HG03196 (cell line): ENCODE measurements around the gene GPAM.

Source experiments
- ATAC-seq: cut with Tn5 transposase; IDR thresholded peaks from one replicate; pipeline ENCODE4 v1.9.1; 2021; ENCODE audit not compliant: unreplicated experiment

The GPAM gene

DNA sequence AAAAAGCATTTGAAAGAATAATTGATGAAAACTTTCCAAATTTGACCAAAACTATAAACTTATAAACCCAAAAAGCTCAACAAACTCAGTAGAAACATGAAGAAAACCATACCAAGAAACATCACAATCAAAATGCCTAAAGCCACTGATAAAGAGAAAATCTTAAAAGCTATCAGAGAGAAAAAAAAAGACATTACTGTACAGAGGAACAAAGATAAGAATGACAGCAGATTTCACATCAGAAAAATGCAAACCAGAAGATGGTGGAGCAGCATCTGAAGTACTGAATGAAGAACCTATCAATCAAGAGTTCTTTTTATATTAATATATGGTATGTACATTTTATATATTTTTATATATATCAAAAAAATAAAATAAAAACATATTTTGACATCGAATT, 2.4 kb upstream of the GPAM start:
- no peak for ATAC-seq

DNA sequence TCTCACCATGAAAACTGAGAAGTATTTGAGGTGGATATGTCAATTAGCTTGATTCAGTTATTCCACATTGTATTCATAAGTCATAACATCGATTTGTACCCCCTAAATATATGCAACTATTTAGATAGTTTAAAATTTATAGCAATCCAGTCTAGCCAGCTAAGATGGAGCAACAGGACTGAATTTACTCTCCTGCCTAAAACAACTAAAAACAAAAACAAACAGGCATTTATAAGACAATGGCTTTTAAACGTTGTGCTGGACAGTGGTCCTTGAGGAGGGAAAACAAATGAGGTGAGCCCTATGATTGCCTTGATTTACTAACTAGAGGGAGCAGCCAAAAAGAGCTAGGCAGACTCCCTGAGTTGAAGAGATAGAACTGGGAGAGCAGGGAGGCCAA, 814 bp upstream of the GPAM start:
- ATAC-seq = no peak

DNA sequence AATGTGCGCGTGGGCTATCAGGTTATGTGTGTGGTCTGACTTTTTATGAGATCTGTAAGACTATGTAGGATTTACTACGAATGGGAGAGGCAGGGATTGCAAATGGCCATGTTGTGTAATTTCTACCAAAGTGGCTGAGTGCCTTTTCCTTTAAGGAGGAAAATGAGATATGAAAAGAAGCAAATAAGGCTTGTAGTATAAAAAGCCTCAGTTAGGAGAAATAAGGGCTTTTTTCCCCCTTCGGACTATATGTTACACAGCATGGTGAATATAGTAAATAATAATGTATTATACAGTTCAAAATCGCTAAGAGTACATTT, 447 bp upstream of the GPAM start:
- ATAC-seq = no peak

DNA sequence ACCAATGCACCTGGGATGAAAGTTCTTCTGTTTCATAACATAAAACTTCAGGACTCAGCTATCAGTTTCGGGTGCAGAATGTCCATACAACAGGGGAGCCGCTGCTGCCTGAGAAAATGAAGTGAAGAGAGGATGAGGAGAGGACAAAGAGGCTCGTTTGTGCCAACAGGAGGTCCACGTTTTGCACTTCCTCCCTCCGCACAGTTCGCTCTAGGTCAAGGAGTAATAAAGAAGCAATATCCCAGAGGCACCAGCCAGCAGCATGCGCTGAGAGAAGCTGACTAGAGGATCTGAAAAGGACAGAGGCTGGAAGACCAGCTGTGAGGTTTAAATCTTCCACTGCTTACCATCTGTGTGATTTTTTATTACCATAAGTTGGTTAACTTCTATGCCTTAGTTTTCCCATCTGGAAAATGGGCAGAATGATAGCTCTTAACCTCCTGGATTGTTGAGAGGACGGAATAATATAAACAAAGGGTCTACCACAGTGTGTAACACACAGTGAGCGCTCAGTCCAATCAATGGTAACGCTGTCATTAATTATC, 709 bp downstream of the GPAM start:
- ATAC-seq = no peak

DNA sequence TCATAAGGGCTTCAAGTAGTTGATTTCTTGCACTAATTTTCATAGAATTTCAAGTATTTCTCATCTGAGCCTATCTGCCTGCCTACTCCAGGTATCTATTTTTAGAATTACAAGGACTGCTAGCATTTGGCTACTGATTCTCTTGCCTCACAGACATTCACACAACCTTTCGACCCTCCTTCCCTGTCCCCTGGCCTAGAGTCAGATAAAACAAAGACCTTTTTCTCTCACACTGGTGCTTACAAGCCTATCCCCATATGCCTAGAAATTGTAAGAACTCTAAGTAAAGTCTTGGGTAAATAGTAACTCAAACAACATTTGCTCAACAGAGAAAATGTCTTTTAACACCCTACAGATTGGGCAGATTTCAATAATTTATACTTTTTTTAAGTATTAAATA, 6.3 kb downstream of the GPAM start:
- ATAC-seq = no peak

DNA sequence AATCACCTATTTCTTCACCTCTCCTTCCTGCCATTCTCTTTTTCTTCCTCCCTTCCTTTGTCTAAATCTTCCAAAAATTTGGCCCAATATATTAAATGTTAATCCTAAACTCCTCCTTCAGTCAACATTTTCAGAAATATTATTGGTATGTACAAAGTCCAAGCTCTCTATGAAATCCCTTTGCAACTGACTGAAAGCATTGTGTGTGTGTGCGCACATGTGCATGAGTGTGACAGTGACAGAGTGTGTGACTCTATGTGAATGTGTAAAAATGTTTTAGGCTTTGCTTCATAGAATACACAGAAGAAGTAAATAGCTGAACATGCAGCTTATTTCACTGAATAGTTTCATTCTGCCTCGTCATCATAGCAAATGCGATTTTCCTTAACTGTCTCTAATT, 7.0 kb downstream of the GPAM start:
- no peak for ATAC-seq

DNA sequence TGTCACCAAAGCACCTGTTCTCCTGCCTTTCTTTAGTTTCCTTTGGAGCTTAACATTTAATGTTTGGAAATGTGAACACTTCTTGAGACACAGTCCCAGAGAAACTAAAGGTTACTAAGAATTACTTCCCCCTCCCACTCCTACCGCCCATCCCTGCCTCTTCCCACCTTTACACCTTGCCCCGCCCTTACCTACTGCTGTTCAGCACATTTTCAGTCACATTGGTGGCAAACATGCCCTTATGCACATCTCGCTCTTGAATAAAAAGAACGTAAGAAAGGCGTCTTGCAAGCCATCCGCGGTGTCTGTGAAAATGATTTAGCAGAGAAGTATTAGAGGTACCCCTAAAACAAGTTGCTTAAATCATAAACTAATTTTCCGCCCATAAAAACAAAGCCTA, 8.2 kb downstream of the GPAM start:
- no peak for ATAC-seq

DNA sequence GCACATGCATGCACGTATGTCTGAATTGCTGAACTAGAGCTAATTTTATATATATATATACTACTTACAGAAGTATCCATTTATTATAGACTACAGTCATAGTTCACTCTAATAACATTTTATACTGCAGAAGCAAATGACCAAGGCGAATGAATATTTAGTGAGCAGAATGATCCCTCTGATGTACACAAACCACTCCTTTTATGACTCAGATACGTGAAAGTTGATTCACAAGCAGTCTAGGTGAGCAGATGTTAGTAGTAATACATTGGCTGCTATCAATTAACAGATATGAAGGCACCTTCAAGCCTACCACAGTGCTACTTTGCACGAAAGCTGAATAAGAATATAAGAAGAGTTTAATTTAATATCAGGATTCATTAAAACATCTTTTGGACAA, 10.4 kb downstream of the GPAM start:
- no peak for ATAC-seq

DNA sequence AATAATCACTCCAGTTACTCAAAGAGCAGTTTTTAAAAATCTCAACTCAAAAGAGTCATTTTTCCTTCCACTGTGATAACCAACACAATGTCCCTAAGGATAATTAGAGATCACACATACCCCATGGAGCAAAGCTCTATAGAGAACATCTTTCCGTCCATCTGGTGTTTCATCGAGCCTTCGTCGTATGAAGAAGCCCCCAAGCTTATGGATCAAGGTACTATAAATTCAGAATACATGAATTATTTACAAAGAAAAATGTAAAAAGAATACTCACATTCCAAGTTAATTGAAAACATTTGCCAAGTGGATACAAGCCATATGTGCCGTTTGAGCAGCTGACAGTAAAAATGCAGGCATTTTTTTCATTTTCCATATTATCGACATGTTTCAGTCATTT, 14.8 kb downstream of the GPAM start:
- ATAC-seq = no peak

DNA sequence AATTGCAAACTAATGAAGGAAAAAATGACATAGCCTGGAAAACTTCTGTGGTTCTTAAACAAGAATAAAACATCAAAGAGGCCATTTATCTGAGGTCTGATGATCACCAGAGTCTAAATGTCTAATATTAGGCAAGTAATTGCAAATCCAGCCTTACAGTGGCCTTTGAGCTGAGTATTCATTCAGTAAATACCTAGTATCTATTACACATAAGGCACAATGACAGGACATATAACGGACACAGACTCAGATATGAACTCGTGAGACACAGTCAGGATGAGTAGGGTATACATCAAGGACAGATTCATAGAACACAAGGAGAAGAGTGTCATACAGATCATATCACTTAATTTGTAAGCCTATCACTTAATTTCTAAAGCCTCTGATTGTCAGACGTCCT, 16.8 kb downstream of the GPAM start:
- ATAC-seq = no peak

DNA sequence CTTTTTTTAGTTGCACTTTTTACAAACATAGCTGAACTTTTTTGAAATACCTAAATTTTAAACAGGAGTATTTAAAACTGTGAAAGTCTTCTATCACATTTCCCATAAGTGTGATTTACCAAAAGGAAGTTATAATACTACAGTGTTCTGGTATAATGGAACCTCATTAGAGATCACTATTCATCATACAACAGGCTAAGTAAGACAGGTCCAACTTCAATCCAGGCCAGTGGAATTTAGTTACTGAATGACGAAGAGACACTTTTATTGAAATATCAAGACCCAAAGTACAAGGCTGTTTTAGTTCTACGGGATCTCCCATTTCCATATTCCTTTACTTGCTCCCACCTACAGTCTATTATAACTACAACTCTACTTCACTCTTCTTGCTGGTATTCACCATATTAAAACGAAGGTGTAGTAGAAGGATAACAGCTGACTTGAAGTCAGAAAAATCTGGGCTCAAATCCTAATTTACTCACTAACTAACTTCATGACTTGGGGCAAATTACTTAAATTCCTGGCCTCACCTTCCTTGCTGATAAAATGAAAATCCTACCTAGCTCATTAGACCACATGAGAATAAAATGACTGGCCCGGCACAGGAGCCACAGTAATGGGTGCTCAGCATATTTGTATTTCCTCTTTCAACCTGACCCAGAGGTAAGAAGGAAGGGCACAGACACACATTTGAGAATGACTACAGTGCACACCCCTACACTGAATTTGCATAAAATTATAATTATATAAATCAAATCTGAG, 21.6 kb downstream of the GPAM start:
- no peak for ATAC-seq

DNA sequence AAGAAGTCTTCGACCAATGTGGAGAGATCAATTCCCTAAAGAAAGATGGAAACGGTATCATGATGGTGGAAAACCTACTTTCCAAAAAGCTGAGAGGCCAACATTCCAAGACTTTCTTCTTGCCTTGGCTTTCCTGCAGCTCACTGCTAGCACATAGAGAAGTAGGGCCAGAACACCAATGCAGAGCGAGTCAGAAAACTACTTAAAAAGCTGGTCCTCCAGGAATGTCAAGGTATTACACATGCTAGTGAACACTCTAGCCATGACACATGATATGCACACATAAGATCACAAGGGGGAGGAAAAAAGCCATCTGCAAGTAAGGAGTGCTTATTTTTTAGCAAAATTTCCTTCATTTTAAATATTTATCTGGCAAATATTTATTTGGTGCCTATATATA, 22.7 kb downstream of the GPAM start:
- ATAC-seq = no peak

DNA sequence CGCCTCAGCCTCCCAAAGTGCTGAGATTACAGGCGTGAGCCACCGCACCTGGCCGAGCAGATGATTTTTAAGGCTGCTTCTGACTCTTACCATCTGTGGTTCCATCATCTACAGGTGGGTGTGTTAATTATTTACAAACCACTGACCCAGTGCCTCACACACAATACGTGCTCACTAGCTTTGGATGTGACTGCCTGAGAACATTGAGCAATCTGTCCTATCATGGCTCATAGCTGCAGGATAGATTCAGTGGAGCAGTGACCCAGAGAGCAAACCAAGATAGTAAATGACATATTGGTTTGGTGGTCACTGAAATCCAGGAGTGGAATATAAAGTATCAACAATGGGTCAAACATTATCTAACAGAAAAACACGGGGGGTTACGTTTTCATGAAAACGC, 24.1 kb downstream of the GPAM start:
- no peak for ATAC-seq

DNA sequence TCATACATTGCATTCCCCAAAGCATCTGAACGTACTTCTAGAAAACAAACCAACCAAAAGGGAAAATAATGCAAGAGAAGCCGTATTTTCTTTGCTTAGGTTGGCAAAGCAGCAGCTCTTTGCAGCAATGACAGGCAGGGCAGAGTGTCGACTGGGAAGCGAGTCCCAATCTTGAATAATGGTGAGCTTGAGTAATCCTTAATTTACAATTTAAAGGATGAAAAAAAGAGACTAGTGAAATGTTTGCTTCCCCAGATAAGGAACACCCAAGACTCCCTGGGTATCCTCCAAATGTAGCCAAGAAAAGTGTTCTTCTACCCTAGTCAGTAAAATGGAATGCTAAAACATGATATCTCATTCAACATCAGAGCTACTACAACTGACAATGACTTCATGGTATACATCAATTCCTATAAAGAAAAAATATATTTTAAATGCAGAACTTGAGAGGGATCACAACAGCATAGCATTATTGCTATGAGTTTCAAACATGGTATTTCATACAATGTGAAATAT, 32.0 kb downstream of the GPAM start:
- ATAC-seq = no peak

DNA sequence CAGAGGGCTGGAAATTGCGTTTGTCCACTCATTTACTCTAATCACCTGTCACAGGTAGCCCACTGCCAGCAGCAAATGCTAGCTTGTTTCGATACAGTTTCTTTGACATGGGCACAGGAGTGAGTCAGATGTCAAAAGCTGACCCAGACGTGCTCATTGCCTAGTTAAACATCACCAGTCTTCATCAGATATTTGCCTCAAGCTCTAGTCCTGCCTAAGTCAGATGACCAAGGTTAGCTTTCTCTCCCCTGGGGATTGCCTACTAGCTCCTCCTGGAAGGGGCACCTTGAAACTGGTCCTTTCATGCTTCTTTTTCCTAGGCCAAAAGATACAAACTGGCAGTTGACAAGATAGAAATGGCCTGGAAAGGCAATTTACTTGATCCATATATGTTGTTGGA, 35.2 kb downstream of the GPAM start:
- no peak for ATAC-seq

DNA sequence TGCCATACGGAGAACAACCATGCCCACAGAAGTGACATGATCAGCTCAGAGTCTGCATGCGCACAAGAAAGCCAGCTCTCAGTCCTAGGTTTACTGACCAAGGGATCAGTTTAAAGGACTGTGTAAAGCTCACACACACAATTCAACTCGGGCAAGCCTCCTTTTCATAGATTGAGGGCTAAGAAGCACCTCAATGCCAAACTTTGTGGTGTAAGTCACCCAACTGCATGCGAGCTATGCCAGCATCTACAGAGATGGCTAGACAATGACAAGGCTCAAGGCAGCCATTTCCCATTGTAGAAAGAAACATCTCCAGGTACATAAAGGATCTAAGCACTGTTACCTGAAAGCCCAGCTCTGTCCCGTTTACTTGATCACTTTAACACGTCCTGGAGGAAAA, 36.8 kb downstream of the GPAM start:
- no peak for ATAC-seq

DNA sequence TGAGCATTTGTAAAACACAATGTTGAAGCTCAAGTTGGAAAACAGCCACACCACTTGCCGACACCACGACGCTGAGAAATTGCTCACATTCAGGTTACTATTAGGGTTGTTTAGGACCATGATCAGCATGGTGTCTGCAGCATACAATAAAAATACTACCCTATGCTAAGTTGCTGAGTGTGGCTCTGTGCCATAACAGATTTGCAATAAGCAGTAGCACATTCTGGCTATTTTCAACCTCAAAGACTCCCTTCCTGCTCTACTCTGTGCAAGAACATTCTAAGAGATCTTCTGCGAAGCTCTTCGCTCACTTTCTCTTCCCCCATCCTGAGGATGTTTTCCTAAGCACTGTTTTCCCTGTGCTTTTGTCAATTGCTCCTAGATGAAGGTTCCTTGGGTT, 38.3 kb downstream of the GPAM start:
- ATAC-seq = no peak

DNA sequence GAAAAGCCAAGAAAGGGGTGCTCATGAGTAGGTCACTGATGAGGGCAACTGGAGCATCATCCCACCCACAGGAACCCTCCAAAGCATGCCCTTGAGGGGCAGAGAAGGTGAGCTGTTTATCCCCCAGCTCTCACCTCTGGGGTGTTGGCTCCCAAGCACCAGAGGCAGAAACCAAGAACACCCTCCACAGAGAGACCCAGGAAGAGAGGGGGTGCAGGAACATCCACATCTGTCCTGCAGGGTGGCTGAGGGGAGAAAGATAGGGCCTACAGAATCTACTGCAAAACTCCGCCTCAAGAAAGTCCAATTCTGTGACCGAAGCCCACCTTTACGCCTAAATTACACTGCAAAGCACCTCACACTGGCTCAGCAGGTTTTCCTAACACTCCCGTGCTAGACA, 40.1 kb downstream of the GPAM start:
- no peak for ATAC-seq

DNA sequence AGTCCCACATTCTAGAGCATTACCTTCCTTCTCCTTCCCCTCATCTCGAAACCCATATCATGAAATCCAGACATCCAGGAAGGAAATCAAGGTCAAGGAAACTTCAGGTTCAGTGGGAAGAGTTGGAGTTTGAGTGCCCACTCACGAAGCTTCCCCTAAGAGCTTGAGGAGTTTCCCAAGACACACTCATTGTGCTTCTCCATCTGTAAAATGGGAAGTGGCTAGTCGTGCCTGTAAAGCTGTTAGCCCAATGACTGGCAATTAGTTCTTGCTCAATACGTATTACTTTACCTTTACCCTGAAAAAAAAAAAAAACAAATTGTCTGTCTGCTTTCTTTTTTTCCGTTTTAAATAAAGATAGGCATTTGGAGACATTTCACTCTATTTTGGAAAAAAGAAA, 42.3 kb downstream of the GPAM start:
- no peak for ATAC-seq

DNA sequence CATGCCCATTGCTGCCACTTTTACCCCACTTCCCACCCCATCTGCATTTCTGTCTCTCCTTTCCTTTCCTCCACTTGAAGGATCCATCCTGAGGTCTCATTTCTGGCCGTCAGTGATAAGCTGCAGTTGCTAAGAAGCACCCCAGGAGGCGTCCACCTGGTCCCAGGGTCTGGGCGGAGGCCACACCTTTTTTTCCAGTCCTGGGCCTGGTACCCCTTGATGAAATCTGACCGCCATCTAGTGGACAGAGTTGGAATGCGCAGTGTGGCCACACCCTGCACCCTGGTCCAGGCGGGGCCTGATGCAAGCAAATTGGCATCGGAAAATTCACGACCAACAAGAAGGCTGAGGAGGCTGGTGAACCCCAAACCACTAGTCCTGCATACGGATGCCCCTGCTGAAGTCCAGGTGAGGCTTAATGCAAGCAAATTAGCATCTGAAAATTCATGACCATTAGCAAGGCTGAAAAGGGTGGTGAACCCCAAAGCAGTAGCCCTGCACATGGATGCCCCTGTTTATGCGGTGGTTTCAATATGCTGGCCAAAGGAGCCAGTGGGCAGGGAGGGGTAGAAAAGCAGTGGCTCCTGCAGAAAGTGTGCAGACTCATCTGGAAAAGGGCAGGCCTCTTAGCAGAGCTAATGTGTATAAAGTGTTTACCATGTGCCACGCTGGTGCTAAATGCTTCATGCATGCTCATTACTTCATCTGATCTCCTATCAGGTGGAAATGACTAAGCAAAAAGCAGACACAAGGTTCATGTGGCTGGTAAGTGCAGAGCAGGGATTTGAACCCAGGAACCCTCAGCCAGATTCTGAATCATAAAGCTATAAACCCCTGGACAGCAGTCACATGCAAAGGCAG, 43.2 kb downstream of the GPAM start:
- peak; percentile 94 for ATAC-seq

DNA sequence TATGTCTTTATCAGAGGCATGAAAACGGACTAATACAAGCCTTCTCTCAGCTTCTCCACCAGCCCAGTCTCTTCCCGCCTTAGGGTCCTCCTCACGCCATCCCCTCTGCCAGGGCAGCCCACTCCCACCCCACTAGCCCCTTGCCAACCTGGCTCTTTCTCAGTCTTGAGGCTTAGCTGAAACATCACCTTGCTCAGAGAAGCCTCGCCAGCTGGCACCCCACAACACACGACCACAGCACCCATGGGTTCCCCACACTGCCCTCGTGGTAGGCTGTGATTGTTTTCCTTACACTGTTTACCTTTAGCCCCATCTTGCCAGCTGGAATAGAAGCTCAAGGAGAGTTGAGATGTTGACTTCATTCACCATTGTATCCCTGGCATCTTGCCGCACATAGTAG, 44.4 kb downstream of the GPAM start:
- ATAC-seq = no peak
